Measurements from ENCODE around the gene FKBP15. TPM values are rescaled to one million over a fixed set of nuclear protein-coding genes. Genes with fewer than 3 reads are reported as not detected.

FKBP15 gene
- total RNA-seq, 1 experiment from 2014 or later, result 18.5 TPM

DNA sequence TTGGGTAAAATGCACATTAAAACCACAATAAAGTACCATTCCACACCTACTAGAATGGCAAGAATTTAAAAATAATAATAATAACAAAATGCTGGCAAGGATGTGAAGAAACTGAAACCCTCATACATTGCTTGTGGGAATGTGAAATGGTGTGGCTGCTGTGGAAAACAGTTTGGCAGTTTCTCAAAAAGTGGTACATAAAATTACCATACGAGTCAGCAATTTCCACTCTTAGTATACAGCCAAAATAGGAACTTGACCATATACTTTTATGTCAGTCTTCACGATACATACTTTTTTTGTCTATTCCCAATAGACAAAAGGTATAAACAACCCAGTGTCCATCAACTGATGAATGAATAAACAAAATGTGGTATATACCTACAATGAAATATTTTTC is 15.6 kb downstream of the FKBP15 start:
- no peak overlapping the region for H2BK15ac ChIP-seq (ENCODE audit: low read depth, low read length)
- H3K4me1 ChIP-seq (ENCODE audit: insufficient read depth, low read length), result no peaks in the 10 kb centered on the region
- no peaks in the 10 kb centered on the region for H3K79me1 ChIP-seq (ENCODE audit: insufficient read depth, low read depth, low read length, poor library complexity, severe bottlenecking)
- H3K4me3 Mint-ChIP-seq, result no peak overlapping the region
- H3K27me3 Mint-ChIP-seq (ENCODE audit: low read depth), result peaks cover 1% of the 10 kb centered on the region; the same call in 1 of the 2 replicates
- TF ChIP-seq, protein P1, sequence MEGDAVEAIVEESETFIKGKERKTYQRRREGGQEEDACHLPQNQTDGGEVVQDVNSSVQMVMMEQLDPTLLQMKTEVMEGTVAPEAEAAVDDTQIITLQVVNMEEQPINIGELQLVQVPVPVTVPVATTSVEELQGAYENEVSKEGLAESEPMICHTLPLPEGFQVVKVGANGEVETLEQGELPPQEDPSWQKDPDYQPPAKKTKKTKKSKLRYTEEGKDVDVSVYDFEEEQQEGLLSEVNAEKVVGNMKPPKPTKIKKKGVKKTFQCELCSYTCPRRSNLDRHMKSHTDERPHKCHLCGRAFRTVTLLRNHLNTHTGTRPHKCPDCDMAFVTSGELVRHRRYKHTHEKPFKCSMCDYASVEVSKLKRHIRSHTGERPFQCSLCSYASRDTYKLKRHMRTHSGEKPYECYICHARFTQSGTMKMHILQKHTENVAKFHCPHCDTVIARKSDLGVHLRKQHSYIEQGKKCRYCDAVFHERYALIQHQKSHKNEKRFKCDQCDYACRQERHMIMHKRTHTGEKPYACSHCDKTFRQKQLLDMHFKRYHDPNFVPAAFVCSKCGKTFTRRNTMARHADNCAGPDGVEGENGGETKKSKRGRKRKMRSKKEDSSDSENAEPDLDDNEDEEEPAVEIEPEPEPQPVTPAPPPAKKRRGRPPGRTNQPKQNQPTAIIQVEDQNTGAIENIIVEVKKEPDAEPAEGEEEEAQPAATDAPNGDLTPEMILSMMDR (conservative IDR thresholded peaks at IDR 0.05), result no peak
- no CpG with 5 or more reads among the region's 2 CpGs for WGBS (ENCODE audit: extremely low coverage, insufficient read length, low lambda C conversion rate)
- no peak overlapping the region for H4K5ac ChIP-seq (ENCODE audit: insufficient read length, low read depth, low read length)
- H4K20me1 ChIP-seq (ENCODE audit: control insufficient read depth, insufficient read depth, insufficient read length), result no peaks in the 10 kb centered on the region
- no peak overlapping the region for H3K56ac ChIP-seq (ENCODE audit: insufficient read length, low read depth, low read length)
- no peaks in the 10 kb centered on the region for H3K4me1 Mint-ChIP-seq
- no peak overlapping the region for H3K4ac ChIP-seq (ENCODE audit: low read depth, low read length)
- H3K4me2 ChIP-seq (ENCODE audit: insufficient read depth, insufficient read length, low read length), result no peak overlapping the region
- H2BK5ac ChIP-seq (ENCODE audit: insufficient read length, low read length), result no peak overlapping the region
- H3K9ac ChIP-seq (ENCODE audit: extremely low read depth, insufficient read length, low read length), result no peak overlapping the region
- no peak overlapping the region for H4K8ac ChIP-seq (replicated peaks; ENCODE audit: insufficient read length, low read depth, low read length)
- DNase-seq, result no peak
- H3K36me3 Mint-ChIP-seq (ENCODE audit: insufficient read depth in 1 of 3, low read depth in 3 of 3), result peaks cover 3 to 39% (median 26%) of the 10 kb centered on the region in 3 experiments; a peak in 6 of 7 replicates
- H2AFZ ChIP-seq (ENCODE audit: low read length), result no peak overlapping the region
- H2BK120ac ChIP-seq (ENCODE audit: low read depth, low read length, poor library complexity, severe bottlenecking), result no peak overlapping the region
- no peaks in the 10 kb centered on the region for H3K9me3 Mint-ChIP-seq
- H2BK20ac ChIP-seq (ENCODE audit: low read depth, low read length, poor library complexity, severe bottlenecking), result no peak overlapping the region
- no peak overlapping the region for H3K18ac ChIP-seq (ENCODE audit: insufficient read length, low read depth, low read length)
- H3K14ac ChIP-seq (ENCODE audit: insufficient read depth, low read length), result no peak overlapping the region
- no peak overlapping the region for H3T11ph ChIP-seq (ENCODE audit: low read length)
- H4K91ac ChIP-seq (ENCODE audit: insufficient read length, low read depth, low read length), result no peak overlapping the region
- H2AK5ac ChIP-seq (ENCODE audit: insufficient read length, low read length), result no peak overlapping the region
- H3K79me2 ChIP-seq (ENCODE audit: insufficient read depth, low read length), result no peaks in the 10 kb centered on the region
- H3K23me2 ChIP-seq (ENCODE audit: insufficient read length, low read depth, low read length, poor library complexity, severe bottlenecking), result no peaks in the 10 kb centered on the region
- no peak overlapping the region for H3K27ac Mint-ChIP-seq
- H3K9me3 ChIP-seq (ENCODE audit: control insufficient read depth, low read depth, low read length), result no peaks in the 10 kb centered on the region
- no peaks in the 10 kb centered on the region for H3K27me3 ChIP-seq (ENCODE audit: insufficient read depth, low read length)
- no peak overlapping the region for H2BK12ac ChIP-seq (ENCODE audit: insufficient read length, low read depth, low read length)
- H3K23ac ChIP-seq (ENCODE audit: insufficient read length, low read depth, low read length), result no peak overlapping the region
- no peak overlapping the region for H3K27ac ChIP-seq (ENCODE audit: insufficient read length, low read depth, low read length)
